HCT116 (cell line): ENCODE measurements around the gene KDM5A.

Experiments
- CTCF ChIP-seq, 3 experiments: fragments of 200-600 bp in 1 of 3; sonication (generic) in 1 of 3; IDR thresholded peaks in 2 of 3; conservative IDR thresholded peaks in 1 of 3; 2 replicates each; pipeline ENCODE4 v1.5.1; 2012 to 2017; ENCODE audit warnings: low read depth in 2 of 3, low read length in 2 of 3, antibody characterized with exemption in 1 of 3, borderline replicate concordance in 1 of 3, control low read depth in 1 of 3, mild to moderate bottlenecking in 1 of 3, mixed read lengths in 1 of 3, mixed run types in 1 of 3, moderate library complexity in 1 of 3; ENCODE audit not compliant: insufficient read depth in 1 of 3
- EZH2 ChIP-seq: fragments of 200-600 bp; sonication (generic); IDR thresholded peaks from 2 replicates; pipeline ENCODE4 v1.6.1; 2017; ENCODE audit warnings: antibody characterized with exemption, mixed run types
- RAD21 ChIP-seq: IDR thresholded peaks from 2 replicates; pipeline ENCODE4 v1.6.1; 2012; ENCODE audit warnings: low read depth, mild to moderate bottlenecking
- SIN3A ChIP-seq: IDR thresholded peaks from 2 replicates; pipeline ENCODE4 v1.6.1; 2012; ENCODE audit warnings: low read depth

- no peak for TF ChIP-seq RAD21
- no peak for TF ChIP-seq CTCF (IDR thresholded peaks at IDR 0.05 in 2 of 3, conservative IDR thresholded peaks at IDR 0.05 in 1 of 3; ENCODE audit: borderline replicate concordance in 1 of 3, insufficient read depth in 1 of 3, low read depth in 2 of 3, low read length in 2 of 3)
- no peak for TF ChIP-seq SIN3A
- TF ChIP-seq EZH2, result no peak
Measured at GRCh38 chr12:241266-241665, 147.9 kb downstream of the KDM5A start.
